ENCODE measurements around the gene ETF1. TPM values are rescaled to one million over a fixed set of nuclear protein-coding genes. Genes with fewer than 3 reads are reported as not detected.
A peak's percentile ranks its signal among the peaks of the same experiment; 100 is the strongest.

The ETF1 gene
- total RNA-seq, 2 experiments from 2014 or later: 66.7 to 123 TPM

DNA sequence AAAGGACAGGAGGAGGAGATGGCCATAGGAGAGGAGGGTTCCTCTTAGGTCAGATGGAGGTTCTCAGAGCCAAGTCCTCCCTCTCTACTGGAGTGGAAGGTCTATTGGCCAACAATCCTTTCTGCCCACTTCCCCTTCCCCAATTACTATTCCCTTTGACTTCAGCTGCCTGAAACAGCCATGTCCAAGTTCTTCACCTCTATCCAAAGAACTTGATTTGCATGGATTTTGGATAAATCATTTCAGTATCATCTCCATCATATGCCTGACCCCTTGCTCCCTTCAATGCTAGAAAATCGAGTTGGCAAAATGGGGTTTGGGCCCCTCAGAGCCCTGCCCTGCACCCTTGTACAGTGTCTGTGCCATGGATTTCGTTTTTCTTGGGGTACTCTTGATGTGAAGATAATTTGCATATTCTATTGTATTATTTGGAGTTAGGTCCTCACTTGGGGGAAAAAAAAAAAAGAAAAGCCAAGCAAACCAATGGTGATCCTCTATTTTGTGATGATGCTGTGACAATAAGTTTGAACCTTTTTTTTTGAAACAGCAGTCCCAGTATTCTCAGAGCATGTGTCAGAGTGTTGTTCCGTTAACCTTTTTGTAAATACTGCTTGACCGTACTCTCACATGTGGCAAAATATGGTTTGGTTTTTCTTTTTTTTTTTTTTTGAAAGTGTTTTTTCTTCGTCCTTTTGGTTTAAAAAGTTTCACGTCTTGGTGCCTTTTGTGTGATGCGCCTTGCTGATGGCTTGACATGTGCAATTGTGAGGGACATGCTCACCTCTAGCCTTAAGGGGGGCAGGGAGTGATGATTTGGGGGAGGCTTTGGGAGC, 74.7 kb downstream of the ETF1 start:
- Histone ChIP-seq H3K79me2 (ENCODE audit: insufficient read depth, low read depth, low read length) (no peaks in the 10 kb centered on the region), H3K4me1 (ENCODE audit: insufficient read depth, low read length, poor library complexity, severe bottlenecking) (peaks cover 14% of the 10 kb centered on the region), H3K9me3 (ENCODE audit: low read length) (no peaks in the 10 kb centered on the region), H3K4me2 (ENCODE audit: low read length) (no peak overlapping the region), H3K27ac (ENCODE audit: low read depth, low read length, poor library complexity, severe bottlenecking) (no peak overlapping the region), H4K20me1 (ENCODE audit: insufficient read depth, low read length) (no peaks in the 10 kb centered on the region), H3K4me3 (ENCODE audit: low read depth, low read length, poor library complexity, severe bottlenecking) (no peak overlapping the region), H2AFZ (ENCODE audit: low read length) (no peak overlapping the region), H3K36me3 (ENCODE audit: insufficient read depth, low read length) (no peaks in the 10 kb centered on the region), H3K9me2 (ENCODE audit: insufficient read depth, low read length) (no peaks in the 10 kb centered on the region)
- TF ChIP-seq EZH2phosphoT487 (IDR thresholded peaks at IDR 0.05; ENCODE audit: borderline replicate concordance, low read depth, low read length): no peak
- TF ChIP-seq, protein P1, sequence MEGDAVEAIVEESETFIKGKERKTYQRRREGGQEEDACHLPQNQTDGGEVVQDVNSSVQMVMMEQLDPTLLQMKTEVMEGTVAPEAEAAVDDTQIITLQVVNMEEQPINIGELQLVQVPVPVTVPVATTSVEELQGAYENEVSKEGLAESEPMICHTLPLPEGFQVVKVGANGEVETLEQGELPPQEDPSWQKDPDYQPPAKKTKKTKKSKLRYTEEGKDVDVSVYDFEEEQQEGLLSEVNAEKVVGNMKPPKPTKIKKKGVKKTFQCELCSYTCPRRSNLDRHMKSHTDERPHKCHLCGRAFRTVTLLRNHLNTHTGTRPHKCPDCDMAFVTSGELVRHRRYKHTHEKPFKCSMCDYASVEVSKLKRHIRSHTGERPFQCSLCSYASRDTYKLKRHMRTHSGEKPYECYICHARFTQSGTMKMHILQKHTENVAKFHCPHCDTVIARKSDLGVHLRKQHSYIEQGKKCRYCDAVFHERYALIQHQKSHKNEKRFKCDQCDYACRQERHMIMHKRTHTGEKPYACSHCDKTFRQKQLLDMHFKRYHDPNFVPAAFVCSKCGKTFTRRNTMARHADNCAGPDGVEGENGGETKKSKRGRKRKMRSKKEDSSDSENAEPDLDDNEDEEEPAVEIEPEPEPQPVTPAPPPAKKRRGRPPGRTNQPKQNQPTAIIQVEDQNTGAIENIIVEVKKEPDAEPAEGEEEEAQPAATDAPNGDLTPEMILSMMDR (conservative IDR thresholded peaks at IDR 0.05; ENCODE audit: low read length): no peak
- POLR2A ChIA-PET: no interaction called here
- BruUV-seq (replicated peaks): no TSS peak
- no peak for DNase-seq (ENCODE audit: low spot score)
- CTCF ChIA-PET (ENCODE audit: unreplicated experiment): no interaction called here
- intact Hi-C loops (cut with micrococcal nuclease; ENCODE audit: unreplicated experiment): no loop called here

DNA sequence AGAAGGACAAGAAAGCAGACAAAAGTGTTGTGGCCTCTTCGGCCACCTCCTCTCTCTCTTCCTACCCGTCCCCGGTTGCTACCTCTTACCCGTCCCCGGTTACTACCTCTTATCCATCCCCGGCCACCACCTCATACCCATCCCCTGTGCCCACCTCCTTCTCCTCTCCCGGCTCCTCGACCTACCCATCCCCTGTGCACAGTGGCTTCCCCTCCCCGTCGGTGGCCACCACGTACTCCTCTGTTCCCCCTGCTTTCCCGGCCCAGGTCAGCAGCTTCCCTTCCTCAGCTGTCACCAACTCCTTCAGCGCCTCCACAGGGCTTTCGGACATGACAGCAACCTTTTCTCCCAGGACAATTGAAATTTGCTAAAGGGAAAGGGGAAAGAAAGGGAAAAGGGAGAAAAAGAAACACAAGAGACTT, 75.3 kb downstream of the ETF1 start:
- no peaks in the 10 kb centered on the region for H3K9me2 ChIP-seq (ENCODE audit: insufficient read depth, low read length)
- ChIA-PET CTCF (ENCODE audit: unreplicated experiment) (no interaction called here), POLR2A (no interaction called here)
- H4K20me1 ChIP-seq (ENCODE audit: insufficient read depth, low read length): no peaks in the 10 kb centered on the region
- no peaks in the 10 kb centered on the region for H3K9me3 ChIP-seq (ENCODE audit: low read length)
- TSS peak; percentile 73 for BruUV-seq (replicated peaks)
- H3K4me3 ChIP-seq (ENCODE audit: low read depth, low read length, poor library complexity, severe bottlenecking): no peak overlapping the region
- H3K4me1 ChIP-seq (ENCODE audit: insufficient read depth, low read length, poor library complexity, severe bottlenecking): peaks cover 16% of the 10 kb centered on the region
- H2AFZ ChIP-seq (ENCODE audit: low read length): no peak overlapping the region
- intact Hi-C loops (cut with micrococcal nuclease; ENCODE audit: unreplicated experiment): no loop called here
- no peaks in the 10 kb centered on the region for H3K79me2 ChIP-seq (ENCODE audit: insufficient read depth, low read depth, low read length)
- TF ChIP-seq EZH2phosphoT487 (IDR thresholded peaks at IDR 0.05; ENCODE audit: borderline replicate concordance, low read depth, low read length): no peak
- H3K27ac ChIP-seq (ENCODE audit: low read depth, low read length, poor library complexity, severe bottlenecking): no peak overlapping the region
- H3K4me2 ChIP-seq (ENCODE audit: low read length): no peak overlapping the region
- no peak for DNase-seq (ENCODE audit: low spot score)
- H3K36me3 ChIP-seq (ENCODE audit: insufficient read depth, low read length): no peaks in the 10 kb centered on the region

DNA sequence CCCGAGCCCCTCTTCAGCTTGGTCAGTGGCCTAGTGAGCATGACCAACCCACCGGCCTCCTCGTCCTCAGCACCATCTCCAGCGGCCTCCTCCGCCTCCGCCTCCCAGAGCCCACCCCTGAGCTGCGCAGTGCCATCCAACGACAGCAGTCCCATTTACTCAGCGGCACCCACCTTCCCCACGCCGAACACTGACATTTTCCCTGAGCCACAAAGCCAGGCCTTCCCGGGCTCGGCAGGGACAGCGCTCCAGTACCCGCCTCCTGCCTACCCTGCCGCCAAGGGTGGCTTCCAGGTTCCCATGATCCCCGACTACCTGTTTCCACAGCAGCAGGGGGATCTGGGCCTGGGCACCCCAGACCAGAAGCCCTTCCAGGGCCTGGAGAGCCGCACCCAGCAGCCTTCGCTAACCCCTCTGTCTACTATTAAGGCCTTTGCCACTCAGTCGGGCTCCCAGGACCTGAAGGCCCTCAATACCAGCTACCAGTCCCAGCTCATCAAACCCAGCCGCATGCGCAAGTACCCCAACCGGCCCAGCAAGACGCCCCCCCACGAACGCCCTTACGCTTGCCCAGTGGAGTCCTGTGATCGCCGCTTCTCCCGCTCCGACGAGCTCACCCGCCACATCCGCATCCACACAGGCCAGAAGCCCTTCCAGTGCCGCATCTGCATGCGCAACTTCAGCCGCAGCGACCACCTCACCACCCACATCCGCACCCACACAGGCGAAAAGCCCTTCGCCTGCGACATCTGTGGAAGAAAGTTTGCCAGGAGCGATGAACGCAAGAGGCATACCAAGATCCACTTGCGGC, 75.9 kb downstream of the ETF1 start:
- TF ChIP-seq EZH2phosphoT487 (IDR thresholded peaks at IDR 0.05; ENCODE audit: borderline replicate concordance, low read depth, low read length): no peak
- TF ChIP-seq, protein P1 (conservative IDR thresholded peaks at IDR 0.05; ENCODE audit: low read length): no peak
- Histone ChIP-seq H3K9me3 (ENCODE audit: low read length) (no peaks in the 10 kb centered on the region), H3K79me2 (ENCODE audit: insufficient read depth, low read depth, low read length) (no peaks in the 10 kb centered on the region), H3K4me1 (ENCODE audit: insufficient read depth, low read length, poor library complexity, severe bottlenecking) (peaks cover 16% of the 10 kb centered on the region), H3K4me2 (ENCODE audit: low read length) (no peak overlapping the region), H2AFZ (ENCODE audit: low read length) (no peak overlapping the region), H3K36me3 (ENCODE audit: insufficient read depth, low read length) (no peaks in the 10 kb centered on the region), H3K9me2 (ENCODE audit: insufficient read depth, low read length) (no peaks in the 10 kb centered on the region), H3K27ac (ENCODE audit: low read depth, low read length, poor library complexity, severe bottlenecking) (no peak overlapping the region), H4K20me1 (ENCODE audit: insufficient read depth, low read length) (no peaks in the 10 kb centered on the region), H3K4me3 (ENCODE audit: low read depth, low read length, poor library complexity, severe bottlenecking) (no peak overlapping the region)
- DNase-seq (ENCODE audit: low spot score): no peak
- BruUV-seq (replicated peaks): no TSS peak
- POLR2A ChIA-PET: interaction anchor here (0.6 kb wide), 1 partner anchor 80 kb away, joined by 4 read pairs; no protein-coding TSS in a partner anchor
- CTCF ChIA-PET (ENCODE audit: unreplicated experiment): no interaction called here
- intact Hi-C loops (cut with micrococcal nuclease; ENCODE audit: unreplicated experiment): no loop called here
